NOMO-1 (cell line): Measurements from ENCODE around the gene CSRP1.

ENCODE experiments used
- DNase-seq, 2 experiments: peaks; one replicate each; lab custom pipeline; 2025; ENCODE audit not compliant: unreplicated experiment in 2 of 2; lab: John Stamatoyannopoulos, UW

CSRP1 gene

GRCh38 chr1:201515062-201515750 is 8.3 kb upstream of the CSRP1 start:
- no peak for DNase-seq

GRCh38 chr1:201514466-201514865 is 7.5 kb upstream of the CSRP1 start:
- no peak for DNase-seq

- no peak for DNase-seq
These were observed 6.7 kb upstream of the CSRP1 start for GRCh38 chr1:201513498-201514243.

GRCh38 chr1:201511941-201512539 is 5.1 kb upstream of the CSRP1 start:
- DNase-seq: peak; percentile 44 to 77

- no peak for DNase-seq
These were observed 4.5 kb upstream of the CSRP1 start for GRCh38 chr1:201511396-201511940.

GRCh38 chr1:201510734-201511133 is 3.8 kb upstream of the CSRP1 start:
- DNase-seq: no peak

- DNase-seq: no peak
These were observed 2.9 kb upstream of the CSRP1 start for GRCh38 chr1:201509601-201510374.

GRCh38 chr1:201508809-201509208 is 1.9 kb upstream of the CSRP1 start:
- DNase-seq: no peak

GRCh38 chr1:201507360-201507675 is 395 bp upstream of the CSRP1 start:
- DNase-seq: no peak

- no peak for DNase-seq
These were observed 831 bp downstream of the CSRP1 start for GRCh38 chr1:201506092-201506491.

- DNase-seq: no peak
These were observed 1.4 kb downstream of the CSRP1 start for GRCh38 chr1:201505503-201505890.

GRCh38 chr1:201504799-201505502 is 2.0 kb downstream of the CSRP1 start:
- no peak for DNase-seq

- DNase-seq: no peak
These were observed 2.7 kb downstream of the CSRP1 start for GRCh38 chr1:201504179-201504631.

GRCh38 chr1:201503397-201504176 is 3.3 kb downstream of the CSRP1 start:
- no peak for DNase-seq

GRCh38 chr1:201502511-201502857 is 4.4 kb downstream of the CSRP1 start:
- no peak for DNase-seq

GRCh38 chr1:201501812-201502510 is 5.0 kb downstream of the CSRP1 start:
- no peak for DNase-seq

- DNase-seq: no peak
These were observed 5.8 kb downstream of the CSRP1 start for GRCh38 chr1:201501144-201501543.

- no peak for DNase-seq
These were observed 6.2 kb downstream of the CSRP1 start for GRCh38 chr1:201500670-201501120.
